HG03039 (cell line): ENCODE measurements around the gene ANTXR2.

Experiments used
- ATAC-seq: cut with Tn5 transposase; IDR thresholded peaks from one replicate; pipeline ENCODE4 v1.9.1; 2021; ENCODE audit warnings: mild to moderate bottlenecking, moderate library complexity; ENCODE audit not compliant: unreplicated experiment

ANTXR2 gene

GRCh38 chr4:80070880-80071603, 2.0 kb downstream of the ANTXR2 start:
- no peak for ATAC-seq

- no peak for ATAC-seq
Measured at GRCh38 chr4:80069837-80070731, 2.9 kb downstream of the ANTXR2 start.

- ATAC-seq = no peak
Measured at GRCh38 chr4:80069108-80069836, 3.8 kb downstream of the ANTXR2 start.

GRCh38 chr4:80065601-80066000, 7.4 kb downstream of the ANTXR2 start:
- ATAC-seq = no peak

- no peak for ATAC-seq
Measured at GRCh38 chr4:80062527-80062926, 10.5 kb downstream of the ANTXR2 start.

GRCh38 chr4:80060804-80061203, 12.2 kb downstream of the ANTXR2 start:
- ATAC-seq = no peak

- ATAC-seq = peak; percentile 99
Measured at GRCh38 chr4:80058740-80059139, 14.3 kb downstream of the ANTXR2 start.

- no peak for ATAC-seq
Measured at GRCh38 chr4:80054375-80054774, 18.7 kb downstream of the ANTXR2 start.

- ATAC-seq = no peak
Measured at GRCh38 chr4:80053140-80053910, 19.7 kb downstream of the ANTXR2 start.

- no peak for ATAC-seq
Measured at GRCh38 chr4:80049813-80050534, 23.1 kb downstream of the ANTXR2 start.

- ATAC-seq = no peak
Measured at GRCh38 chr4:80049402-80049801, 23.6 kb downstream of the ANTXR2 start.

GRCh38 chr4:80045786-80046185, 27.2 kb downstream of the ANTXR2 start:
- ATAC-seq = no peak

- ATAC-seq = no peak
Measured at GRCh38 chr4:80043541-80043940, 29.5 kb downstream of the ANTXR2 start.

- ATAC-seq = no peak
Measured at GRCh38 chr4:80042821-80043220, 30.2 kb downstream of the ANTXR2 start.

- no peak for ATAC-seq
Measured at GRCh38 chr4:80037864-80038263, 35.2 kb downstream of the ANTXR2 start.

GRCh38 chr4:80036949-80037685, 35.9 kb downstream of the ANTXR2 start:
- ATAC-seq = no peak

- ATAC-seq = no peak
Measured at GRCh38 chr4:80036306-80036705, 36.7 kb downstream of the ANTXR2 start.

- ATAC-seq = no peak
Measured at GRCh38 chr4:80035336-80035735, 37.7 kb downstream of the ANTXR2 start.

- no peak for ATAC-seq
Measured at GRCh38 chr4:80033581-80033980, 39.4 kb downstream of the ANTXR2 start.
